H9 (cell line): ENCODE data around the gene XPR1. TPM values are rescaled to one million over a fixed set of nuclear protein-coding genes. Genes with fewer than 3 reads are reported as not detected.

Experiments
- DNase-seq: peaks from one replicate; pipeline ENCODE4 v3.0.0-alpha.2; 2017
- H2AFZ ChIP-seq: one replicate; pipeline ENCODE4 v1.6.1; 2013; ENCODE audit warnings: mild to moderate bottlenecking, low read length, control low read depth, moderate library complexity
- H2AK5ac ChIP-seq: 2 replicates; pipeline ENCODE4 v1.6.1; 2013; ENCODE audit warnings: low read length, control low read depth, mixed read lengths; ENCODE audit not compliant: insufficient read length
- H2BK120ac ChIP-seq: one replicate; pipeline ENCODE4 v1.6.1; 2013; ENCODE audit warnings: low read depth, mild to moderate bottlenecking, low read length, control low read depth, inconsistent platforms; ENCODE audit not compliant: poor library complexity, severe bottlenecking
- H2BK12ac ChIP-seq: 2 replicates; pipeline ENCODE4 v1.6.1; 2013; ENCODE audit warnings: low read length, control low read depth, mixed read lengths, low read depth; ENCODE audit not compliant: insufficient read length
- H2BK15ac ChIP-seq: 2 replicates; pipeline ENCODE4 v1.6.1; 2013; ENCODE audit warnings: low read depth, low read length, control low read depth
- H2BK20ac ChIP-seq: one replicate; pipeline ENCODE4 v1.6.1; 2013; ENCODE audit warnings: low read depth, mild to moderate bottlenecking, low read length, control low read depth, inconsistent platforms; ENCODE audit not compliant: poor library complexity, severe bottlenecking
- H2BK5ac ChIP-seq: 2 replicates; pipeline ENCODE4 v1.6.1; 2013; ENCODE audit warnings: low read length, control low read depth, mixed read lengths; ENCODE audit not compliant: insufficient read length
- H3K14ac ChIP-seq: 2 replicates; pipeline ENCODE4 v1.6.1; 2013; ENCODE audit warnings: low read length, control low read depth; ENCODE audit not compliant: insufficient read depth
- H3K18ac ChIP-seq: 2 replicates; pipeline ENCODE4 v1.6.1; 2013; ENCODE audit warnings: low read depth, mild to moderate bottlenecking, mixed read lengths, low read length, control low read depth; ENCODE audit not compliant: insufficient read length
- H3K23ac ChIP-seq: 2 replicates; pipeline ENCODE4 v1.6.1; 2013; ENCODE audit warnings: low read length, control low read depth, mixed read lengths, low read depth; ENCODE audit not compliant: insufficient read length
- H3K23me2 ChIP-seq: 2 replicates; pipeline ENCODE4 v1.6.1; 2013; ENCODE audit warnings: low read depth, mild to moderate bottlenecking, mixed read lengths, low read length, control low read depth; ENCODE audit not compliant: insufficient read length, poor library complexity, severe bottlenecking
- H3K27ac ChIP-seq: 2 replicates; pipeline ENCODE4 v1.5.1; 2013; ENCODE audit warnings: low read length, control low read depth, mixed read lengths, low read depth; ENCODE audit not compliant: insufficient read length
- H3K27me3 ChIP-seq: 2 replicates; pipeline ENCODE4 v1.6.1; 2013; ENCODE audit warnings: low read length, control low read depth, inconsistent platforms; ENCODE audit not compliant: insufficient read depth
- H3K4ac ChIP-seq: 2 replicates; pipeline ENCODE4 v1.6.1; 2013; ENCODE audit warnings: low read depth, mild to moderate bottlenecking, control low read depth, inconsistent platforms, low read length, moderate library complexity
- H3K4me1 ChIP-seq: 2 replicates; pipeline ENCODE4 v1.6.1; 2013; ENCODE audit warnings: low read length, control low read depth, inconsistent platforms; ENCODE audit not compliant: insufficient read depth
- H3K4me2 ChIP-seq: 2 replicates; pipeline ENCODE4 v1.6.1; 2013; ENCODE audit warnings: low read length, control low read depth, mixed read lengths; ENCODE audit not compliant: insufficient read length, insufficient read depth
- H3K56ac ChIP-seq: 2 replicates; pipeline ENCODE4 v1.6.1; 2013; ENCODE audit warnings: low read depth, mild to moderate bottlenecking, mixed read lengths, low read length, control low read depth; ENCODE audit not compliant: insufficient read length
- H3K79me1 ChIP-seq: 2 replicates; pipeline ENCODE4 v1.6.1; 2013; ENCODE audit warnings: low read depth, mild to moderate bottlenecking, moderate library complexity, low read length, control low read depth, inconsistent platforms; ENCODE audit not compliant: insufficient read depth, poor library complexity, severe bottlenecking
- H3K79me2 ChIP-seq: 2 replicates; pipeline ENCODE4 v1.6.1; 2013; ENCODE audit warnings: low read length, control low read depth, inconsistent platforms; ENCODE audit not compliant: insufficient read depth
- H3K9ac ChIP-seq: 2 replicates; pipeline ENCODE4 v1.6.1; 2013; ENCODE audit warnings: low read length, control low read depth, mixed read lengths; ENCODE audit not compliant: insufficient read length; ENCODE audit errors: extremely low read depth
- H3K9me3 ChIP-seq: one replicate; pipeline ENCODE4 v1.6.1; 2013; ENCODE audit warnings: low read depth, low read length, inconsistent platforms; ENCODE audit not compliant: control insufficient read depth
- H3T11ph ChIP-seq: one replicate; pipeline ENCODE4 v1.6.1; 2013; ENCODE audit warnings: mild to moderate bottlenecking, low read length, control low read depth, inconsistent platforms
- H4K20me1 ChIP-seq: one replicate; pipeline ENCODE4 v1.6.1; 2013; ENCODE audit not compliant: control insufficient read depth, insufficient read length, insufficient read depth
- H4K5ac ChIP-seq: 2 replicates; pipeline ENCODE4 v1.6.1; 2013; ENCODE audit warnings: low read depth, mild to moderate bottlenecking, mixed read lengths, low read length, control low read depth; ENCODE audit not compliant: insufficient read length
- H4K8ac ChIP-seq: replicated peaks from 2 replicates; pipeline ENCODE4 v1.6.1; 2013; ENCODE audit warnings: low read length, control low read depth, mixed read lengths, low read depth; ENCODE audit not compliant: insufficient read length
- H4K91ac ChIP-seq: 2 replicates; pipeline ENCODE4 v1.6.1; 2013; ENCODE audit warnings: low read depth, mild to moderate bottlenecking, moderate library complexity, mixed read lengths, low read length, control low read depth; ENCODE audit not compliant: insufficient read length
- H3K27ac Mint-ChIP-seq, 3 experiments: 2 replicates in 2 of 3; 3 replicates in 1 of 3; pipeline ENCODE4 v1.8.0; 2020 to 2021; ENCODE audit warnings: mixed read lengths in 3 of 3, mild to moderate bottlenecking in 1 of 3, moderate library complexity in 1 of 3
- H3K27me3 Mint-ChIP-seq: 2 replicates; pipeline ENCODE4 v1.8.0; 2021; ENCODE audit warnings: low read depth, mild to moderate bottlenecking, moderate library complexity, mixed read lengths
- H3K36me3 Mint-ChIP-seq, 3 experiments: 2 replicates in 2 of 3; 3 replicates in 1 of 3; pipeline ENCODE4 v1.8.0; 2020 to 2021; ENCODE audit warnings: low read depth in 3 of 3, mixed read lengths in 3 of 3; ENCODE audit not compliant: insufficient read depth in 1 of 3
- H3K4me1 Mint-ChIP-seq, 2 experiments: 2 replicates each; pipeline ENCODE4 v1.8.0; 2020; ENCODE audit warnings: mixed read lengths in 2 of 2
- H3K4me3 Mint-ChIP-seq, 2 experiments: 2 replicates in 1 of 2; 3 replicates in 1 of 2; pipeline ENCODE4 v1.8.0; 2020 to 2021; ENCODE audit warnings: mild to moderate bottlenecking in 2 of 2, mixed read lengths in 2 of 2, moderate library complexity in 1 of 2
- H3K9me3 Mint-ChIP-seq, 2 experiments: 2 replicates in 1 of 2; 3 replicates in 1 of 2; pipeline ENCODE4 v1.8.0; 2020; ENCODE audit warnings: mild to moderate bottlenecking in 2 of 2, mixed read lengths in 2 of 2, moderate library complexity in 1 of 2
- WGBS: extraction: QIAGEN DNeasy Blood & Tissue Kit; methylation state at CpG from one replicate; pipeline ENCODE4 v1.1.7; 2013; ENCODE audit warnings: missing lambda C conversion rate, low lambda C conversion rate, mixed read lengths; ENCODE audit not compliant: insufficient read length; ENCODE audit errors: extremely low coverage; 5-methylcytosine and 5-hydroxymethylcytosine counted together
- total RNA-seq: library from RNA; stranded (reverse); gene quantifications from 2 replicates; pipeline ENCODE4 v1.2.1, GENCODE V29; 2021
- TF ChIP-seq, protein P1 (sequence below): fragments of 200-600 bp; sonication (generic); conservative IDR thresholded peaks from 3 replicates; pipeline ENCODE4 v1.8.0; 2021; ENCODE audit warnings: antibody characterized with exemption, mild to moderate bottlenecking

XPR1 gene
- total RNA-seq, 1 experiment from 2014 or later = 34.1 TPM

DNA sequence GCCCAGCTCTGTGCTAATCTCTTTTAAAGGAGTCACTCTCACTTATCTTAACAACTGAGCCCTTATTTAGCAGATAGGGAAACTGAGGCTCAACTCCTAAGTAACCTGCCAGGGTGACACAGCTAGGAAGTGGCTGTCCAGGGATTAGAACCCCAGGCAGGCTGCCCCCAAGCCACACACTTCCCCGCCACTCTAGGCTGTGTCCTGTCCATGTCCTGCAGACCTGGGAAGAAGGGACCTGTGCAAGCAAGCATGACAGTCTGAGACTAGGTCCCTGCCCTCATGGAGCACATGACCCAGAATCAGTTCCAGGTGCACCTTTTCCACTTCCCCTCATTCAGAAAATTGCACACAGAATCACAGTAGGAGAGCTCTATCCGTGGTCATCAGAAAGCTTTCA is 293.1 kb downstream of the XPR1 start:
- H3T11ph ChIP-seq = no peak overlapping the region
- H4K20me1 ChIP-seq = no peaks in the 10 kb centered on the region
- H3K79me1 ChIP-seq = no peaks in the 10 kb centered on the region
- H3K4me1 ChIP-seq = peaks cover 27% of the 10 kb centered on the region; the same call in 1 of the 2 replicates
- no peaks in the 10 kb centered on the region for H3K9me3 ChIP-seq
- no peak overlapping the region for H2BK5ac ChIP-seq
- WGBS = no CpG with 5 or more reads among the region's 2 CpGs
- no peak for DNase-seq
- Mint-ChIP-seq H3K9me3 (no peaks in the 10 kb centered on the region), H3K4me1 (peaks cover 71 to 79% of the 10 kb centered on the region in 2 experiments), H3K27ac (peak overlapping the region in 1 of 3 experiments; percentile 8; a peak in 2 of 7 replicates), H3K27me3 (peaks cover 2% of the 10 kb centered on the region; the same call in 1 of the 2 replicates), H3K36me3 (peaks cover 0 to 6% (median 0%) of the 10 kb centered on the region in 3 experiments; a peak in 2 of 7 replicates), H3K4me3 (no peak overlapping the region)
- H2BK12ac ChIP-seq = no peak overlapping the region
- no peak overlapping the region for H3K4ac ChIP-seq
- peaks cover 6% of the 10 kb centered on the region for H3K23me2 ChIP-seq
- TF ChIP-seq, protein P1, sequence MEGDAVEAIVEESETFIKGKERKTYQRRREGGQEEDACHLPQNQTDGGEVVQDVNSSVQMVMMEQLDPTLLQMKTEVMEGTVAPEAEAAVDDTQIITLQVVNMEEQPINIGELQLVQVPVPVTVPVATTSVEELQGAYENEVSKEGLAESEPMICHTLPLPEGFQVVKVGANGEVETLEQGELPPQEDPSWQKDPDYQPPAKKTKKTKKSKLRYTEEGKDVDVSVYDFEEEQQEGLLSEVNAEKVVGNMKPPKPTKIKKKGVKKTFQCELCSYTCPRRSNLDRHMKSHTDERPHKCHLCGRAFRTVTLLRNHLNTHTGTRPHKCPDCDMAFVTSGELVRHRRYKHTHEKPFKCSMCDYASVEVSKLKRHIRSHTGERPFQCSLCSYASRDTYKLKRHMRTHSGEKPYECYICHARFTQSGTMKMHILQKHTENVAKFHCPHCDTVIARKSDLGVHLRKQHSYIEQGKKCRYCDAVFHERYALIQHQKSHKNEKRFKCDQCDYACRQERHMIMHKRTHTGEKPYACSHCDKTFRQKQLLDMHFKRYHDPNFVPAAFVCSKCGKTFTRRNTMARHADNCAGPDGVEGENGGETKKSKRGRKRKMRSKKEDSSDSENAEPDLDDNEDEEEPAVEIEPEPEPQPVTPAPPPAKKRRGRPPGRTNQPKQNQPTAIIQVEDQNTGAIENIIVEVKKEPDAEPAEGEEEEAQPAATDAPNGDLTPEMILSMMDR = no peak
- H4K5ac ChIP-seq = no peak overlapping the region
- H3K18ac ChIP-seq = no peak overlapping the region
- H4K91ac ChIP-seq = no peak overlapping the region
- no peak overlapping the region for H3K56ac ChIP-seq
- H2AK5ac ChIP-seq = no peak overlapping the region
- H3K9ac ChIP-seq = no peak overlapping the region
- H3K27ac ChIP-seq = no peak overlapping the region
- H3K23ac ChIP-seq = no peak overlapping the region
- H2BK15ac ChIP-seq = no peak overlapping the region
- no peak overlapping the region for H3K14ac ChIP-seq
- H2BK120ac ChIP-seq = no peak overlapping the region
- no peaks in the 10 kb centered on the region for H3K79me2 ChIP-seq
- no peak overlapping the region for H2BK20ac ChIP-seq
- no peaks in the 10 kb centered on the region for H3K27me3 ChIP-seq
- no peak overlapping the region for H3K4me2 ChIP-seq
- no peak overlapping the region for H2AFZ ChIP-seq
- H4K8ac ChIP-seq = no peak overlapping the region
